Activated CD4-positive, alpha-beta T cell treated with anti-CD3 and anti-CD28 coated beads, Interleukin-2, amount 10 ng/mL, durations not matched to agents 24 days and 14 days (primary cell): Measurements from ENCODE around the gene PLPPR3. TPM values are rescaled to one million over a fixed set of nuclear protein-coding genes. Genes with fewer than 3 reads are reported as not detected.
A peak's percentile ranks its signal among the peaks of the same experiment; 100 is the strongest.
"Not testable (repeated sequence)": the region's sequence is repeated elsewhere in the genome, so short reads cannot be mapped to it uniquely, and the experiment has no call there.

Experiments
- DNase-seq: peaks from one replicate; pipeline ENCODE4 v3.0.0; 2022
- H3K27ac Mint-ChIP-seq: one replicate; pipeline ENCODE4 v1.8.0; 2022; ENCODE audit warnings: mild to moderate bottlenecking, mixed read lengths
- H3K27me3 Mint-ChIP-seq: one replicate; pipeline ENCODE4 v1.8.0; 2022; ENCODE audit warnings: mixed read lengths
- H3K36me3 Mint-ChIP-seq: one replicate; pipeline ENCODE4 v1.8.0; 2022; ENCODE audit warnings: low read depth, mild to moderate bottlenecking, mixed read lengths
- H3K4me1 Mint-ChIP-seq: one replicate; pipeline ENCODE4 v1.8.0; 2021; ENCODE audit warnings: mixed read lengths
- H3K4me3 Mint-ChIP-seq: one replicate; pipeline ENCODE4 v1.8.0; 2022; ENCODE audit warnings: mild to moderate bottlenecking, moderate library complexity, mixed read lengths
- H3K9me3 Mint-ChIP-seq: one replicate; pipeline ENCODE4 v1.8.0; 2021; ENCODE audit warnings: mixed read lengths
- intact Hi-C: fragments of 100-400 bp; cut with micrococcal nuclease; formaldehyde crosslinking; loops from one replicate; pipeline ENCODE4 v1.15.1; 2023
- total RNA-seq: library from RNA; stranded (reverse); gene quantifications from 2 replicates; pipeline ENCODE4 v1.2.3, GENCODE V29; 2022

PLPPR3 gene
- total RNA-seq, 1 donor from 2014 or later = not detected

- Mint-ChIP-seq H3K9me3 (no peaks in the 10 kb centered on the region), H3K27me3 (peaks cover 12% of the 10 kb centered on the region), H3K4me3 (peak overlapping the region; percentile 47), H3K36me3 (no peaks in the 10 kb centered on the region), H3K4me1 (peaks cover 5% of the 10 kb centered on the region), H3K27ac (no peak overlapping the region)
- intact Hi-C loops = no loop called here
- no peak for DNase-seq
Measured at GRCh38 chr19:861141-861755, 39.5 kb upstream of the PLPPR3 start.

- DNase-seq = no peak
- no peak within 1 kb of the TSS for H3K4me3 Mint-ChIP-seq
- peaks cover 12% of the 10 kb centered on the region for H3K27me3 Mint-ChIP-seq
- no peaks in the 10 kb centered on the region for H3K36me3 Mint-ChIP-seq
- H3K4me1 Mint-ChIP-seq = peaks cover 5% of the 10 kb centered on the region
- H3K9me3 Mint-ChIP-seq = no peaks in the 10 kb centered on the region
- H3K27ac Mint-ChIP-seq = no peak within 1 kb of the TSS
- intact Hi-C loops = no loop called here
Measured at GRCh38 chr19:858868-859843, 37.4 kb upstream of the PLPPR3 start, which contains the start of gene CFD. Gene CFD, plus strand, starts transcription at chr19:859664. Its CDS starts 26 bp downstream, at chr19:859690.

- intact Hi-C loops = no loop called here
- H3K4me3 Mint-ChIP-seq = no peak overlapping the region
Measured at GRCh38 chr19:858284-858683, 36.5 kb upstream of the PLPPR3 start.

GRCh38 chr19:855566-856120 is 33.9 kb upstream of the PLPPR3 start:
- Mint-ChIP-seq H3K9me3 (no peaks in the 10 kb centered on the region), H3K27me3 (peaks cover 15% of the 10 kb centered on the region), H3K36me3 (no peaks in the 10 kb centered on the region), H3K4me3 (no peak overlapping the region), H3K4me1 (no peaks in the 10 kb centered on the region), H3K27ac (no peak overlapping the region)
- no peak for DNase-seq
- intact Hi-C loops = no loop called here

More at GRCh38 chr19:858284-858683, 36.5 kb upstream of the PLPPR3 start:
- no peak for DNase-seq
- Mint-ChIP-seq H3K36me3 (no peaks in the 10 kb centered on the region), H3K9me3 (no peaks in the 10 kb centered on the region), H3K4me1 (peaks cover 4% of the 10 kb centered on the region), H3K27me3 (peaks cover 14% of the 10 kb centered on the region), H3K27ac (no peak overlapping the region)

- intact Hi-C loops = no loop called here
- H3K4me3 Mint-ChIP-seq = no peak overlapping the region
- no peaks in the 10 kb centered on the region for H3K9me3 Mint-ChIP-seq
- no peaks in the 10 kb centered on the region for H3K36me3 Mint-ChIP-seq
- no peak for DNase-seq
- H3K4me1 Mint-ChIP-seq = no peaks in the 10 kb centered on the region
- H3K27ac Mint-ChIP-seq = no peak overlapping the region
- peaks cover 15% of the 10 kb centered on the region for H3K27me3 Mint-ChIP-seq
Measured at GRCh38 chr19:855142-855541, 33.4 kb upstream of the PLPPR3 start.

- no peaks in the 10 kb centered on the region for H3K4me1 Mint-ChIP-seq
- H3K36me3 Mint-ChIP-seq = no peaks in the 10 kb centered on the region
- no peak overlapping the region for H3K4me3 Mint-ChIP-seq
- intact Hi-C loops = no loop called here
- no peak for DNase-seq
- peaks cover 14% of the 10 kb centered on the region for H3K27me3 Mint-ChIP-seq
- H3K9me3 Mint-ChIP-seq = no peaks in the 10 kb centered on the region
- no peak overlapping the region for H3K27ac Mint-ChIP-seq
Measured at GRCh38 chr19:854549-854948, 32.8 kb upstream of the PLPPR3 start.

GRCh38 chr19:853614-854220 is 32.0 kb upstream of the PLPPR3 start:
- DNase-seq, H3K36me3 Mint-ChIP-seq, H3K27ac Mint-ChIP-seq, H3K4me1 Mint-ChIP-seq, intact Hi-C loops, H3K9me3 Mint-ChIP-seq, H3K4me3 Mint-ChIP-seq: not testable (repeated sequence)
- H3K27me3 Mint-ChIP-seq = peaks cover 13% of the 10 kb centered on the region

GRCh38 chr19:853014-853585 is 31.3 kb upstream of the PLPPR3 start:
- Mint-ChIP-seq H3K36me3 (no peaks in the 10 kb centered on the region), H3K27ac (no peak overlapping the region), H3K4me3 (no peak overlapping the region), H3K4me1 (no peaks in the 10 kb centered on the region), H3K27me3 (peaks cover 10% of the 10 kb centered on the region), H3K9me3 (no peaks in the 10 kb centered on the region)
- intact Hi-C loops = no loop called here
- no peak for DNase-seq

GRCh38 chr19:852136-853013 is 30.6 kb upstream of the PLPPR3 start, which contains the start of gene ELANE:
Gene ELANE, plus strand, starts transcription at chr19:852303. Its CDS starts 26 bp downstream, at chr19:852329.
- H3K4me1 Mint-ChIP-seq = no peaks in the 10 kb centered on the region
- H3K4me3 Mint-ChIP-seq = no peak within 1 kb of the TSS
- H3K36me3 Mint-ChIP-seq = no peaks in the 10 kb centered on the region
- H3K9me3 Mint-ChIP-seq = no peaks in the 10 kb centered on the region
- H3K27ac Mint-ChIP-seq = no peak within 1 kb of the TSS
- DNase-seq = no peak
- peaks cover 10% of the 10 kb centered on the region for H3K27me3 Mint-ChIP-seq
- intact Hi-C loops = no loop called here

- no peak for DNase-seq
- intact Hi-C loops = no loop called here
- Mint-ChIP-seq H3K36me3 (no peaks in the 10 kb centered on the region), H3K9me3 (no peaks in the 10 kb centered on the region), H3K4me3 (no peak overlapping the region), H3K27ac (no peak overlapping the region), H3K4me1 (peaks cover 3% of the 10 kb centered on the region), H3K27me3 (peaks cover 12% of the 10 kb centered on the region)
Measured at GRCh38 chr19:850979-851335, 29.2 kb upstream of the PLPPR3 start.

GRCh38 chr19:850221-850978 is 28.6 kb upstream of the PLPPR3 start:
- no peaks in the 10 kb centered on the region for H3K9me3 Mint-ChIP-seq
- intact Hi-C loops = no loop called here
- DNase-seq = no peak
- no peak overlapping the region for H3K4me3 Mint-ChIP-seq
- peaks cover 3% of the 10 kb centered on the region for H3K4me1 Mint-ChIP-seq
- peaks cover 16% of the 10 kb centered on the region for H3K27me3 Mint-ChIP-seq
- no peaks in the 10 kb centered on the region for H3K36me3 Mint-ChIP-seq
- H3K27ac Mint-ChIP-seq = no peak overlapping the region

GRCh38 chr19:849195-849594 is 27.4 kb upstream of the PLPPR3 start:
- intact Hi-C loops, H3K4me3 Mint-ChIP-seq, H3K9me3 Mint-ChIP-seq, H3K4me1 Mint-ChIP-seq, H3K36me3 Mint-ChIP-seq, H3K27ac Mint-ChIP-seq, DNase-seq: not testable (repeated sequence)
- peaks cover 19% of the 10 kb centered on the region for H3K27me3 Mint-ChIP-seq
